ENCODE measurements around the gene VKORC1. TPM values are rescaled to one million over a fixed set of nuclear protein-coding genes. Genes with fewer than 3 reads are reported as not detected.

VKORC1 gene
- total and polyA plus RNA-seq, 2 of the 8 experiments (the other 6 are each of a cell fraction or from before 2014, with no cell fraction given), result 84.1 to 483 TPM

- TF ChIP-seq SP1 (IDR thresholded peaks at IDR 0.05; ENCODE audit: low read depth, low read length) (peak; percentile 74; the same call in 1 of the 2 replicates), EP300 (IDR thresholded peaks at IDR 0.05; ENCODE audit: borderline replicate concordance in 1 of 2, low read depth in 2 of 2, low read length in 2 of 2) (peak in 1 of 2 experiments; percentile 15; a peak in 1 of 3 replicates)
Measured at GRCh38 chr16:31130899-31131298, 36.3 kb upstream of the VKORC1 start (continued).
